Suprapubic skin (tissue), 3 donors: Measurements from ENCODE around the gene HOXB8.

Experiments used
- CTCF ChIP-seq, 2 donors: fragments of 200-600 bp in 1 of 2; fragments of 450-650 bp in 1 of 2; sonication (generic) in 1 of 2; IDR thresholded peaks; one replicate each; pipeline ENCODE4 v1.5.1; 2016 to 2019; ENCODE audit warnings: antibody characterized with exemption in 2 of 2, mild to moderate bottlenecking in 1 of 2, moderate library complexity in 1 of 2
- EP300 ChIP-seq: sonication (generic); formaldehyde crosslinking; IDR thresholded peaks from one replicate; pipeline ENCODE4 v1.6.1; 2017; ENCODE audit warnings: antibody characterized with exemption

- TF ChIP-seq CTCF (IDR thresholded peaks at IDR 0.05) (no peak), EP300 (no peak)
Observed at GRCh38 chr17:48596735-48597527, 18.2 kb downstream of the HOXB8 start.
